ENCODE data around the gene FBXO46.
"Not testable (repeated sequence)": the region's sequence is repeated elsewhere in the genome, so short reads cannot be mapped to it uniquely, and the experiment has no call there.

The FBXO46 gene

DNA sequence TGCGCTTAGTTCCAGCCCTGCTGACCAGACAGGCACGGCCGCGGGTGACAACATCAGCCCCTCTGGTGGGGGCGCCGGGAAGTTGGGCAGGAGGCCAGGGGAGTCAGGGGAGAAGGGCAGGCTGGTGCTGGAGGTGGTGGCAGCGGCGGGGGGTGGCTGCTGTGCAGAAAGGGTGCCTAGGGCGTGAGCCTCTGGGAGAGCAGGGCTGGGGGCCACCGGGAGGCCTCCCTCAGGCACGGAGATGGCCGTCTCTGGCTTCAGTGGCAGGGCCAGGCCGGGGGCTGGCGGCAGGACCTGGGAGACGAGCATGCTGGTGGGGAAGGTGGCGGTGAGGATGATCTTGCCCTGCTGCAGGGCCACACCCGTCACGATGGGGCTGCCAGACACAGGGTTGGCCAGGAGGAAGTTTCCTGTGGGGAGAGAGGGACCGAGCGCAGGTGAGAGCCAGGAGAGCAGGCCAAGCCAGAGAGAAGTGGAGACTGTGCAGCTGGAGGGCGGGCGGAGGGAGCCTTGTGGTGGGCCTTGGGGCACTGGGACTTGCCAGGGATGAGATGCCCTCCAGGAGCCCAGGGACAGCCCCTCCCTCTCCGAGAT lies 35.1 kb upstream of the FBXO46 start:
- no peak for DNase-seq (ENCODE audit: low spot score)

DNA sequence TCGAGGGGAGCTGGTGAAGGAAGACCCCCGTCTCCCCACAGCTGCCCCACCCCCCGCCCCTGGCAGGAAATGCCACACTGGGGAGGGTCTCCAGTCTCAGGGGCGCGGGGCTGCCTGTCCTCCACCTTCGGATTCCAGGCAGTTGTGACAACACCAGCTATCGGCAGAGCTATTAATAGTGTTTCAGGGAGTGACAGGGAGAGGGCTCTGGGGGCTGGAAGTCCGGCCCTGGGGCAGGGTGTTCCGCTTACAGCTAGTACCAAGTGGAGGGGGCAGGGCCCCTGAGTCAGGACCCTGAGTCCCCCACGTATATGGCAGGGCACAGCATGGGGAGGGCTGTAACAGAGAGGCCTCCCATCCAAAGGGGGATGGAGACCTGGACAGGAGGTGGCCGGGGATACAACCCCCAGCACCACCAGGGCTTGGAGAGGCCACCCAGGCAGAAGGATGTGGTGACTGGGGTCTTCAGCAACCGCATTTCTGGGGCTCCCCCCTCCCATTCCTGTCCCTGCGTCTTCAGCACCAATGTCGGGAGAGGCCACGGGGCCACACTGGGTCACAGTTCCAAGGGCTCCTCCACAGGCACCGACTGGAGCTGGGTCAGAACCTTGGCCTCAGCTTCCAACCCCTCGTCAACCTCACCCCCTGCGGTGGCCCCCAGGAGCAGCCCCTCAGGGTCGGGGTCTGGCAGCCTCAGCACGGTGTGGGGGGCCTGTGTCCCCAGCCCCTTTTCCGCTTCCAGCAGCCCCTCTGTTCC lies 34.4 kb upstream of the FBXO46 start:
- DNase-seq (ENCODE audit: low spot score), result no peak

DNA sequence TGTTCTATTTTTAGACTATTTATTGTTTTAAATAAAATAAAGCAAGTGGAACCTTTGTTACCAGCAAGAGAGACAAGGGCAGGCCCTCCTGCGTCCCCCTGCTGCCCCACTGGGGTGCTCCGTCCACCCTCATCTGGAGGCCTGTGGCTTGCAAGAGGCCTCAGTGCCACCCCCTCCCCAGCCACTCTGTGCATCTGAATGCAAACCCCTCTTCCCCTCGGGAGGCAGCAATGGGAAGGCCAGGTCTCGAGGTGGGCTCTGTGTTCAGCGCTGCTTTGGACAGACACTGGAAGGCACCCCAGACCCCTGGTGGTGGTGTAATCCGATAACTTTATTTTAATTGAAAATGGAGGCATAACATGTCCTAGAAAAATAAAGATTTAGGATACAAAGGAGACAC lies 33.8 kb upstream of the FBXO46 start:
- DNase-seq (ENCODE audit: low spot score), result no peak

DNA sequence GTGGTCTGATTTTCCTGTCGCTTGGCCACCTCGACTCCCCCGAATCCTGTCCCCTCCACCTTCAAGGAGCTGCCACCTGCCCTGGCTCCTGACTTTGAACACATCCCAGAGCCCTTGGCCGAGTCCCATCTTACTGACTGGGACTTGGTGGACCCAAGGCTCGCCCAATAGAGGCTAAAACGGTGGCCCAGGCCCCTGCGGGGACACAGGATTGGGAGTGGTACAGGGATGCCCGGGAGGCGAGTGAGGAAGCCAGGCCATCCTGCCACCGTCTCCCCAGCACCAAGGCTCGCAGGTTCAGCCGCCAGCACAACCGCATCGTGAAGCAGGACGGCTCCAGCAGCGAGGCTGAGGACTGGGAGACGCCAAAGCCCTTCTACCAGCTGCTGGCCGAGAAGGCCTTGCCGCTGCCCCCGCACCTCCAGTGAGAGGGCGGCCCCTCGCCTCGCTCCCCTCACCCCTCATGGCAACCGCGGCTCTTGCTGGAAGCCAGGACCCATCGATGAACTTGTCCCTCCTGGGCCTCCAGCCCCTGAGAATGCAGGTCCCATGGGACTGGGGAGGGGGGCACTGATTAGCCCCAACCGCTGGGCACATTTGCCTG lies 33.1 kb upstream of the FBXO46 start:
- no peak for DNase-seq (ENCODE audit: low spot score)

DNA sequence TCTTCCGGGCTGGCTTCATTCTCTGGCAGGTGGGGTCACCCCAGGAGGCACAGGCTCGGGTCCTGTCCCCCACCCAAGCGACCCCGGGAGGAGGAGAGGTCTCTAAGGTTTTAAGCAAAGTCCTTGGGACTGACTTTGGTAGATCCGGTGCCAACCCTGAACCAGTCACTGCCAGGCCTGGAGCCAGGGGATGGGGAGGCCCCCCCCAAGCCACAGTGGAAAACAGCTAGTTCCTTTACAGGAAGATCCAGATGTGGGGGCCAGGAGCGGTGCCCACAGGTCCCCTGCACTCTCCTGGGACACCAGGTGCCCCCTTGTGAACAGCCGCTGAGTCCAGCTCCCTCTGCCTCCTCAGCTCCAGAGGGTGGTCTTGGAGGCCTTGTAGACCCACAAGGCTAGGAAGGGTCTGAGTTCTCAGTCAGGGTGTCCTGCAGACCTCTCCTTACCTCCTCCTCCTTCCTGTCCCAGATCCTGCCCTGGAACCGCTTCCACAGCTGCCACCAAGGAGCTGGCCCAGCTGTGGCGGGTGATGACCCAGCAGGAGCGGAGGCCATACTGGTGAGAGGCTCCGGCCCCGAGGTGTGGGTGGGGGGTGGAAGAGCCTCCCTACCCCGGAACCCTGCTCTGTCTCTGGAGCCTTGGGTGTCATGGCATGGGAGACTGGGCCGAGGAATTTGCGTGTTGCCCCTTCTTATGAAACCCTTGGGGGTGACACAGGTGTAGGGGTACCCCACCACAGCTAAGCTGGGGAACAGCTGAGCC lies 32.4 kb upstream of the FBXO46 start:
- no peak for DNase-seq (ENCODE audit: low spot score)

DNA sequence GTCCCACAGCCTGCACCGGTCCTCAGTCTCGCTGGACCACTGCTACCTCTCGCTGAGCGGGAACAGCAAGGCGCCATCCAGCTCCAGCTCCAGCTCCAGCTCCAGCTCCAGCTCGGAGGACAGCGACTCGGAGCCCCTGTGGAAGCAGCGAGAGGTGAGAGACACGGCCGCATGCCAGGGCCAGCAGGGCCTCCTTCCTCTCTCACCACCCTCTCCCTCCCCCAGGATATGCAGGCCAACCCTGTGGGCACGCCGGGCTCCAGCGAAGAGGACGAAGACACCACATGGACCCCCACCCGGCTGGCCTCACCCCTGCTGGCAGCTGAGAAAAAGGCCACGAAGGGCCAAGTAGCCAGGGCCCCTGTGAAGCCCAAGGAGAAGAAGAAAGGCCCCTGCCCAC lies 31.0 kb upstream of the FBXO46 start:
- DNase-seq (ENCODE audit: low spot score), result no peak

DNA sequence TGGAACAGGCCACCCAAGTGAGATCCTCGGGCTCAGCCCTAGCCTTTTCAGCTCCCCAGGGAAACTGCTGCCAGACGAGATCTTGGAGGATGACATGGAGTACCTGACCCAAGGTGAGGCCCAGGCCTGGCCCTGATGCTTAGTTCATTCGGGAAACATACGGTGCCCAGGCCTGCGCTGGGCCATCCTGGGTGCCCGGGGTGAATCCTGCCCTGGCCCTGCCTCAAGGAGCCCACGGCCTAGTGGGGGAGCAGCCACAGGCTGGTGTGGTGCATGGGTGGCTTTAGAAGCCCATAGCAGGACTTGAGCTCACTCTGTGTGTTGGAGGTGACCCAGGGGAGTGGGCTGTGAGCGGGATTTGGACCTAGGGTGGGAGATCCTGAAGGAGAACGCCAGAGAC lies 28.2 kb upstream of the FBXO46 start:
- no peak for DNase-seq (ENCODE audit: low spot score)

DNA sequence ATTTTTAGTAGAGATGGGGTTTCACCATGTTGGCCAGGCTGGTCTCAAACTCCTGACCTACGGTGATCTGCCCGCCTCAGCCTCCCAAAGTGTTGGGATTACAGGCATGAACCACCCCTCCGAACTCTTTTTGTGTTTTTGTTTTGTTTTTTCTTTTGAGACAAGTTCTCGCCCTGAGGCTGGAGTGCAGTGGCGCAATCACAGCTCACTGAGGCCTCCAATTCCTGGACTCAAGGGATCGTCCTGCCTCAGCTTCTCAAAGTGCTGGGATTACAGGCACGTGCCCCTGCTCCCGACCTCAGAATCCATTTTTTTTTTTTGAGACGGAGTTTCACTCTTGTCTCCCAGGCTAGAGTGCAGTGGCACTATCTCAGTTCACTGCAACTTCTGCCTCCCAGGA lies 27.0 kb upstream of the FBXO46 start:
- DNase-seq (ENCODE audit: low spot score), result no peak

DNA sequence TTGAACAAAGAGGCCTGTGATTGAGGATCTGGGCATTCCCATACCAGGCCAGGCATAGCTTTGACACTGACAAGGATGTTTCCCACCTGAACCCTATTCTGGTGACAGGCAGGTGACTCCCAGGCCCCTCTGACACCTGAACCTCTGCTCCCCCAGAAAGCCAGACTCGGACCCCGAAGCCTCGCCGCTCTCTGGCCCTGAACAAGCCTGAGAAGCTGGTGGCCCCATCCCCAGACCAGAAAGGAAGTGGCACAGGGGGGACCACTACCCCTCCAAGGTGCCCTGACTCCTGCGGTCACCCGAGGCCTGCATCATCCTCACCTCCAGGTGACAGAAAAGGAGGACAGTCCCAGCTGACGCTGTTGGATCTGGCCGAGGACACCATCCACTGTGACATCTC lies 23.6 kb upstream of the FBXO46 start:
- DNase-seq (ENCODE audit: low spot score), result no peak

DNA sequence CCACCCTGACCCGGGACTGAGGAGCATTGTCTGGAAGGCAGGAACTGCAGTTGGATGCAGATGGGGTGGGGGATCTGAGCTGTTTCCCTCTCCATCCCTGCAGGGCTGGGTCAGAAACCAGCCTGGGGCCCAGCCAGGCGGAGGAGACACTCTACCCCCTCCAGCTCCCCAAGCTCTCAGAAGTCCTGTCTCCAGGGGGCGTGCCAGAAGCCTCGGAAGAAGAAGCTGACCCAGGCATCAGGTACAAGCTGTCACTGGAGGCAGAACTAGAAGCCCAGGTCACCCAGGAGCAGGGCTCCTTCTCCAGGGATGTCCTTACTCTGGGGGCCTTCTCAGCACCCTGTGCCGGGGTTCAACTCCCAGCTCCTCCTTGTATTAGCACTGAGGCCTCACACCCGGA lies 22.9 kb upstream of the FBXO46 start:
- DNase-seq (ENCODE audit: low spot score), result no peak

DNA sequence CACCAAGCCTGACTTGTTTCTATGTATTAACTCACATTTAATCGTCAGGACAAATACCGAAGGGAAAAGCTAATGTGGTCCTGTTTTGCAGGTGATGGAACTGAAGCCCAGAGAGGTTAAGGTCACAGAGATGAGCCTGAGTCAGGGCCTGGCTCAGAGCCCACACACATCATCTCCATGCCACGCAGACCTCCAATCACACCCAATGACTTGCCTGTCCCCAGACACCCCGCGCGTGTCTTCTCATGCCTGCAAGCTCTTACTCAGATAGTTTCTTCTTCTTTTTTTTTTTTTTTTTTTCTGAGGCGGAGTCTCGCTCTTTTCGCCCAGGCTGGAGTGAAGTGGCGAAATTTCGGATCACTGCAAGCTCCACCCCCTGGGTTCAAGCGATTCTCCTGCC lies 21.9 kb upstream of the FBXO46 start:
- no peak for DNase-seq (ENCODE audit: low spot score)

DNA sequence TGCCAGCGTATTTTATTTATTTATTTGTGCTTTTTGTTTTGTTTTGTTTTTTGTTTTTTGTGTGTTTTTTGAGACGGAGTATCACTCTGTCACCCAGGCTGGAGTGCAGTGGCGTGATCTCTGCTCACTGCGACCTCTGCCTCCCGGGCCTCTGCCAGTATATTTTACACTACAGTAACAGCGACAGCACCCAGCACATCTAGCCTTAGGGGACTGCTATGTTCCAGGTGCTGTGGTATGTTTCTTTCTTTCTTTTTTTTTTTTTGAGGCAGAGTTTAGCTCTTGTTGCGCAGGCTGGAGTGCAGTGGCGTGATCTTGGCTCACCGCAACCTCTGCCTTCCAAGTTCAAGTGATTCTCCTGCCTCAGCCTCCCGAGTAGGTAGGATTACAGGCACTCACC lies 20.8 kb upstream of the FBXO46 start:
- DNase-seq (ENCODE audit: low spot score), result not testable (repeated sequence)

DNA sequence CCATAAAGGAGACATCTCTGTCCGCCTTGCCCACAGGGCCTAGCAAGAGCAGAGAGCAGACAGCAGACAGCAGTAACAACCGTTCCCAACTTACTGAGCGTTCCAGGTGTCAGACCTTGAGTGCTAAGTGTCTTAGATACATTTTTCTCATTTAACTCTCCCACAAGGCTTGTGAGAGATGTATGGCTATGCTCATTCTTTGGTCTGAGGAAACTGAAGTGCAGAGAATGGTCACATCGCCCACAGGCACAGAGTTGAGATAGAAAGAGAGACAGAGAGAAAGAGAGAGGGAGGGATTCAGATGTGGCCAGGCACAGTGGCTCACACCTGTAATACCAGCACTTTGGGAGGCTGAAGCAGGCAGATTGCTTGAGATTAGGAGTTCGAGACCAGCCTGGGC lies 16.8 kb upstream of the FBXO46 start:
- no peak for DNase-seq (ENCODE audit: low spot score)

DNA sequence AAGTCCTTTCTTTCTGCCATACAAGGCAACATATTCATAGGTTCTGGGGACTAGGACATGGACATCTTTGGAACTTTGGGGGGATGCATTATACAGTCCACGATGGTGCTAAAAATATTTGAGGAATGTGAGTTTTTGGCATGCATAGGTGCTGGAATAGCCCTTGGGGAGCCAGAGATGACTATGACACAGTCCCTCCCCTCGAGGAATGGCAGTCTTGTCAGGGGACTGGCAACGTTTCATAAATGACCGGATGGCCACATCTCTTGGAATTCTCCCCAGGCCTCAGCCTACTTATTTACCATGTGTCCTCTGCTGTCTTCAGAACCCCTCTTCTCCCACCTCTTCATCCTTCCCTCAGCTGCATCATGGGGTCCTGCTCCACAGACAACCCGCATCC lies 16.2 kb upstream of the FBXO46 start:
- DNase-seq (ENCODE audit: low spot score), result no peak

DNA sequence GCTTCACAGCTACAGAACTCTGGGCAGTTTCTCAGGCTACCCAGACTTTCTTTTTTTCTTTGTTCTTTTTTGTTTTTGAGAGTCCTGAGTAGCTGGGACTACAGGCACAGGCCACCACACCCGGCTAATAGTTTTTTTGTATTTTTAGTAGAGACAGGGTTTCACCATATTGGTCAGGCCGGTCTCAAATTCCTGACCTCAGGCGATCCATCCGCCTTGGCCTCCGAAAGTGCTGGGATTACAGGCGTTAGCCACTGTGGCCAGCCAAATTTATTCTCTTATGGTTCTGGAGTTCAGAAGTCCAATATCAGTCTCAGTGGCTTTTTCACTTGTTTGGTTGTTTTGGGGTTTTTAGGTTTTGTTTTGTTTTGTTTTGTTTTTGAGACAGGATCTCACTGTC lies 14.9 kb upstream of the FBXO46 start:
- DNase-seq (ENCODE audit: low spot score), result no peak

DNA sequence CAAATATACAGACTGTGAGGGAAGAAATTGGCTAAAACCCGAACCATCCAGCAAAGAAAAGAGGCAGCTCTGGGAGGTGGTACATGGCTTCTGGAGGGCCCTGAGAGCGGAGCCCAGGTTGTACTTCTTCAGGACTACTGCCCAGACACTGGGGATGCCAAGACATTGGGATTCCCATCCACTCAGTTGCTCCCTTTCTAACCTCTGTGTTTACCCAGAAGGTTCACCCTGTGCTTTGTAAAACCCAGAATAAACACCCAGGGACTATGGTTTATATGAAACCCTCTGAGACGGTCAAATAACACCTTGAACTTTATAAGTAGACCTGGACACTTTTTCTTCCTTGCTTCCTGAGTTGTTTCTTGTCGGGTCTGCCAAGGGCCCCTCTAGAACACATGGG lies 12.3 kb upstream of the FBXO46 start:
- no peak for DNase-seq (ENCODE audit: low spot score)

DNA sequence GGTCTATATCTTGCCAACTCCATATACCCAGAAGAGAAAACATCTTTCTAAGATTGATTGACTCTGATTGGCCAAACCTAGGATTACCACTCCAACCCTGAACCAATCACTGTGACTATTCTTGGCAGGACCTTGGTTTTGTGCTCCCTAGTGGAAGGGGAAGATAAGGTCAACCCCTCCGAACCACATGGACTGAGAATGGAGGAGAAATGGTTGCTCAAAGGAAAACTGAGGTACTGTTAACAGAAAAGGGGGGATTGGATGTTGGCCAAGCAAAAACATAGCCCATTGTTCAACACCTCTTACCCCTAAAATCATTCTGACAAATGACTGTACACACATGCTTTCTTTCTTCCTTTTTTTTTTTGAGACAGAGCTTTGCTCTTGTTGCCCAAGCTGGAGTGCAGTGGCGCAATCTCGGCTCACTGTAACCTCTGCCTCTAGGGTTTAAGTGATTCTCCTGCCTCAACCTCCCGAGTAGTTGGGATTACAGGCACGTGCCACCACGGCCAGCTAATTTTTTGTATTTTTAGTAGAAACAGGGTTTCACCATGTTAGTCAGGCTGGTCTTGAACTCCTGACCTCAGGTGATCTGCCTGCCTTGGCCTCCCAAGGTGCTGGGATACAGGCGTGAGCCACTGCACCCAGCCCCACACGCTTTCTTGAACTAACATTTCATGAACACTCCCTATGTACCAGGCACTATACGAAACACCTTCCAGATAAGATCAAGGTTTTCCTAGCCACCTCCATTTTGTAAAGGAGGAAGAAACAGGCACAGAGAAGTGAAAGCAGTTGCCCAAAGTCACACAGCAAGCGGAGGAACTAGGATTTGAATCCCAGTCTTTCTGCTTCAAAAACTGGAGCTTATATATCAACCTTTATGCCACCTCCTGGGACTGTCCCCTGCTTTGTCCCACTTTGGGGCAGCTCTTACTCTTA lies 9.1 kb upstream of the FBXO46 start:
- no peak for DNase-seq (ENCODE audit: low spot score)

DNA sequence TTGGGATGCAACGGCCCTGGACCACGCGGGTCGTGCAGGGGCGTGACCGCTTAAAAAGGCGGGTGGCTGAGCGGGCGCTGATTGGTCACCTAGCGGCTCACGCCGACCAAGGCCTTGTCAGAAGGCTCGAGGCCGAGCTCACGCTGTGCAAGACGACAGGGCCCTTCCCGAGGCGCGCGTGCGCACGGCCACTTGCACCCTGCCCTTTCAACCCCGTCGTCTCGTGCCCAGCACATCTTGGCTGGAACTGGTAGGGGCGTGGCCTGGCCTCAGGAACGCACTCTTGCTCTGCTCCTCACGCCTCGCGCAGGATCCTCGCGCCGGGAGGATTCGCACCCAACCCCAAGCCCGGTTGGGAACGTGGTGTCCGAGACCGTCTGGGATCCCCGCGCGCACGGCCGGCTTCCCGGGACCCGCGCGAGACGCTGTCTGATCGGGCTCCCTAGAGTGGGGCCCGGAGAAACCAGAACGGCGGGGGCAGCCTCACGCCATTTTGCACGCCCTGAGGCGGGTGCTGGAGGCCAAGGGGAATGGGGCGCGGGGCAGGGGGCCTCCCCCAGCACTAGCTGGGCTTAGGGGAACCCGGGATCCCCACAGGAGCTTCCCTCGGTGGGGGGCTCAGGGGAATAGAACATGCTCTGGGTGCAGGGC lies 2.6 kb upstream of the FBXO46 start, which contains the start of gene MEIOSIN:
Gene MEIOSIN (plus strand): TSS at position 280 of the 651 bp plus-strand sequence. CDS start 1,938 bp downstream, outside the sequence.
- DNase-seq (ENCODE audit: low spot score), result no peak

DNA sequence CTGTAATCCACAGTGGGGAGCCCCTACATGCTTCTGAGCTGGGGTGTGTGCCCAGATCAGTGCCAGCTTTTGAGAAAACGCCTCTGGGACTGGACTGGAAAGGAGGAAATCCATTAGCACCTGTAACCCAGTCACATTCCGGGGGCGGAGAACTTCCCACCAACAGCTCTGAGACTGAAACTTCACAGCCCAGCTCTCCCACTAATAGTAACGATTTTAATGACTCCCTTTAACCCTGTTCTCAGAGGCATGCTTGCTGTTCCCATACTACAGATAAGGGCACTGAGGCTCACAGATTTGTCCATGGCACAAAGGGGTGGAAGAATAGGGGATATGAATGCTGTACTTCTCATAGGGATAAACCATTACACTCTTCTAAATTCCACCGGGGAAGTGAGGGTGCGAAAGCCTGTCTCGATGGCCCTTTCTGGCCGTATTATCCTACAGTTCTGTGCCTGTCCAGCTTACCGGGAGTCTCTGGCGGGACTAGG lies 851 bp downstream of the FBXO46 start:
- no peak for DNase-seq (ENCODE audit: low spot score)

DNA sequence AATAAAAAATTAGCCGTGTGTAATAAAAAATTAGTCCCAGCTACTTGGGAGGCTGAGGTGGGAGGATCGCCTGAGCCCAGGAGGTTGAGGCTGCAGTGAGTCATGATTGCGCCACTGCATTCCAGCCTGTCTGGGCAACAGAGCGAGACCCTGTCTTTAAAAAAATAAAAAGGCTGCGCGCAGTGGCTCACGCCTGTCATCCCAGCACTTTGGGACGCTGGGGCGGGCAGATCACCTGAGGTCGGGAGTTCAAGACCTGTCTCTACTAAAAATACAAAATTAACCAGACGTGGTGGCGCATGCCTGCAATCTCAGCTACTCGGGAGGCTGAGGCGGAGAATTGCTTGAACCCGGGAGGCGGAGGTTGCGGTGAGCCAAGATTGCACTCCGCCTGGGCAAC lies 2.0 kb downstream of the FBXO46 start:
- not testable (repeated sequence) for DNase-seq (ENCODE audit: low spot score)

DNA sequence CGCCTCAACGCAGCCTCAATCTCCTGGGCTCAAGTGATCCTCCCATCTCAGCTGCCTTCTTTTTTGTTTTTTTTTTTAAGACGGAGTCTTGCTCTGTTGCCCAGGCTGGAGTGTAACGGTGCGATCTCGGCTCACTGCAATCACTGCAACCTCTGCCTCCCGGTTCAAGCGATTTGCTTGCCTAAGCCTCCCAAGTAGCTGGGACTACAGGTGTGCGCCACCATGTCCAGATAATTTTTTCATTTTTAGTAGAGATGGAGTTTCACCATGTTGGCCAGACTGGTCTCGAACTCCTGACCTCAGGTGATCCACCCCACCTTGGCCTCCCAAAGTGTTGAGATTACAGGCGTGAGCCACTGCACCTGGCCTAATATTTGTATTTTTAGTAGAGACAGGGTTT lies 10.6 kb downstream of the FBXO46 start:
- DNase-seq (ENCODE audit: low spot score), result not testable (repeated sequence)

All from CD4-positive, alpha-beta T cell treated with Interleukin-6 at 100 ng/mL for 8 hours (primary cell).